Esophagus squamous epithelium (tissue), 5 donors: ENCODE results near the gene KRT77. TPM values are rescaled to one million over a fixed set of nuclear protein-coding genes. Genes with fewer than 3 reads are reported as not detected.

Source experiments
- DNase-seq: peaks from one replicate; lab custom pipeline; 2025; lab: John Stamatoyannopoulos, UW
- H3K27ac ChIP-seq, 4 donors: fragments of 200-600 bp; sonication (generic); one replicate each; pipeline ENCODE4 v1.5.1; 2016 to 2019; ENCODE audit warnings: mild to moderate bottlenecking in 1 of 4
- H3K27me3 ChIP-seq, 4 donors: fragments of 200-600 bp; sonication (generic); 1 replicate in 3 of 4; 2 replicates in 1 of 4; pipeline versions ENCODE4 v1.5.1 to v1.6.0; 2017 to 2021; ENCODE audit warnings: antibody characterized with exemption in 1 of 4
- H3K36me3 ChIP-seq, 3 donors: fragments of 200-600 bp; sonication (generic); one replicate each; pipeline ENCODE4 v1.5.1; 2016 to 2019
- H3K4me1 ChIP-seq, 3 donors: fragments of 200-600 bp; sonication (generic); one replicate each; pipeline ENCODE4 v1.5.1; 2017 to 2019
- H3K4me3 ChIP-seq, 4 donors: fragments of 200-600 bp; sonication (generic); 1 replicate in 3 of 4; 2 replicates in 1 of 4; pipeline ENCODE4 v1.5.1; 2016 to 2019; ENCODE audit warnings: mild to moderate bottlenecking in 2 of 4, moderate library complexity in 1 of 4
- H3K9me3 ChIP-seq, 3 donors: fragments of 200-600 bp; sonication (generic); one replicate each; pipeline ENCODE4 v1.5.1; 2016 to 2019
- CTCF ChIP-seq, 6 experiments: fragments of 450-650 bp in 4 of 6; fragments of 200-600 bp in 2 of 6; sonication (generic) in 2 of 6; IDR thresholded peaks; one replicate each; pipeline ENCODE4 v1.5.1; 2016 to 2019; ENCODE audit warnings: antibody characterized with exemption in 6 of 6, mild to moderate bottlenecking in 4 of 6, moderate library complexity in 4 of 6
- POLR2A ChIP-seq, 4 donors: fragments of 450-650 bp; IDR thresholded peaks; one replicate each; pipeline ENCODE4 v1.6.1; 2017; ENCODE audit warnings: antibody characterized with exemption in 4 of 4, mild to moderate bottlenecking in 4 of 4, moderate library complexity in 3 of 4
- WGBS, 2 donors: methylation state at CpG; one replicate each; pipeline ENCODE4 v1.1.5; 2018; 5-methylcytosine and 5-hydroxymethylcytosine counted together
- intact Hi-C: fragments of 100-400 bp; cut with DNase I; formaldehyde crosslinking; loops from one replicate; pipeline ENCODE4 v1.15.0; 2022
- total RNA-seq, 4 donors: library from RNA; depleted of rRNA; stranded (reverse); fragments of >200 nt; gene quantifications; one replicate each; pipeline ENCODE4 v1.1.0, GENCODE V29; 2016
- donor health status: DM: yes; HTN: yes; CAD: no.

The KRT77 gene
- total RNA-seq, 4 donors from 2014 or later, result not detected

GRCh38 chr12:52730793-52731192 lies 27.5 kb upstream of the KRT77 start:
- H3K4me3 ChIP-seq, result no peak overlapping the region
- no peak for TF ChIP-seq POLR2A (IDR thresholded peaks at IDR 0.05)
- no peak for TF ChIP-seq CTCF (IDR thresholded peaks at IDR 0.05)
- H3K27me3 ChIP-seq, result peaks cover 0 to 66% (median 0%) of the 10 kb centered on the region in 4 donors
- no peaks in the 10 kb centered on the region for H3K36me3 ChIP-seq
- intact Hi-C loops, result no loop called here
- 33 to 77% methylated on average over 2 of the region's 2 CpGs for WGBS, 2 donors
- DNase-seq, result no peak
- no peaks in the 10 kb centered on the region for H3K9me3 ChIP-seq
- H3K27ac ChIP-seq, result no peak overlapping the region
- H3K4me1 ChIP-seq, result no peaks in the 10 kb centered on the region

GRCh38 chr12:52730383-52730782 lies 27.1 kb upstream of the KRT77 start:
- no peak overlapping the region for H3K27ac ChIP-seq
- H3K4me3 ChIP-seq, result no peak overlapping the region
- intact Hi-C loops, result no loop called here
- no peaks in the 10 kb centered on the region for H3K9me3 ChIP-seq
- 84 to 87% methylated on average over 13 of the region's 13 CpGs for WGBS, 2 donors
- DNase-seq, result no peak
- peaks cover 0 to 62% (median 0%) of the 10 kb centered on the region in 4 donors for H3K27me3 ChIP-seq
- no peaks in the 10 kb centered on the region for H3K4me1 ChIP-seq
- TF ChIP-seq POLR2A (IDR thresholded peaks at IDR 0.05) (no peak), CTCF (IDR thresholded peaks at IDR 0.05) (no peak)
- H3K36me3 ChIP-seq, result no peaks in the 10 kb centered on the region

- TF ChIP-seq CTCF (IDR thresholded peaks at IDR 0.05) (no peak), POLR2A (IDR thresholded peaks at IDR 0.05) (no peak)
- WGBS, 2 donors, result 66 to 73% methylated on average over 9 to 10 of the region's 10 CpGs
- intact Hi-C loops, result no loop called here
- Histone ChIP-seq H3K9me3 (no peaks in the 10 kb centered on the region), H3K4me3 (no peak overlapping the region), H3K36me3 (no peaks in the 10 kb centered on the region), H3K4me1 (no peaks in the 10 kb centered on the region), H3K27me3 (peaks cover 0 to 50% (median 0%) of the 10 kb centered on the region in 4 donors), H3K27ac (no peak overlapping the region)
- no peak for DNase-seq
Measured at GRCh38 chr12:52729147-52729546, 25.8 kb upstream of the KRT77 start.

- Histone ChIP-seq H3K27me3 (peaks cover 0 to 42% (median 0%) of the 10 kb centered on the region in 4 donors), H3K27ac (no peak overlapping the region), H3K4me3 (no peak overlapping the region), H3K4me1 (no peaks in the 10 kb centered on the region), H3K9me3 (no peaks in the 10 kb centered on the region), H3K36me3 (no peaks in the 10 kb centered on the region)
- TF ChIP-seq POLR2A (IDR thresholded peaks at IDR 0.05), result no peak
- no peak for TF ChIP-seq CTCF (IDR thresholded peaks at IDR 0.05)
- no peak for DNase-seq
- WGBS, 2 donors, result 90 to 94% methylated on average over 2 of the region's 2 CpGs
- intact Hi-C loops, result no loop called here
Measured at GRCh38 chr12:52728374-52728773, 25.1 kb upstream of the KRT77 start.

- Histone ChIP-seq H3K4me3 (no peak overlapping the region), H3K27me3 (peaks cover 0 to 36% (median 0%) of the 10 kb centered on the region in 4 donors), H3K27ac (no peak overlapping the region), H3K36me3 (no peaks in the 10 kb centered on the region), H3K4me1 (no peaks in the 10 kb centered on the region), H3K9me3 (no peaks in the 10 kb centered on the region)
- no peak for TF ChIP-seq POLR2A (IDR thresholded peaks at IDR 0.05)
- TF ChIP-seq CTCF (IDR thresholded peaks at IDR 0.05), result no peak
- DNase-seq, result no peak
- intact Hi-C loops, result no loop called here
- 74 to 81% methylated on average over 4 of the region's 4 CpGs for WGBS, 2 donors
Measured at GRCh38 chr12:52727037-52727436, 23.7 kb upstream of the KRT77 start.
